Activated B cell treated with CpG ODN at 0.5 μM for 24 hours (primary cell): ENCODE data around the gene DNASE1L3. TPM values are rescaled to one million over a fixed set of nuclear protein-coding genes. Genes with fewer than 3 reads are reported as not detected.

Experiments
- ATAC-seq: fragments of 200-7000 bp; cut with Tn5 transposase; one replicate; pipeline ENCODE4 v1.10.0; 2021; ENCODE audit warnings: low read depth, mild to moderate bottlenecking, moderate library complexity
- CTCF ChIA-PET: fragments of 350-600 bp; sonication (Branson Sonifier 250); formaldehyde crosslinking; loops from one replicate; lab custom pipeline; 2021; ENCODE audit warnings: antibody characterized with exemption; lab: Charles Lee
- POLR2A ChIA-PET: fragments of 350-600 bp; sonication (Branson Sonifier 250); formaldehyde crosslinking; loops from one replicate; lab custom pipeline; 2021; ENCODE audit warnings: antibody characterized with exemption; lab: Charles Lee
- DNase-seq: peaks from one replicate; pipeline ENCODE4 v3.0.0; 2022
- H3K27ac Mint-ChIP-seq: one replicate; pipeline ENCODE4 v1.8.0; 2020; ENCODE audit warnings: mixed read lengths
- H3K27me3 Mint-ChIP-seq: one replicate; pipeline ENCODE4 v1.8.0; 2021; ENCODE audit warnings: mixed read lengths
- H3K36me3 Mint-ChIP-seq: one replicate; pipeline ENCODE4 v1.8.0; 2021; ENCODE audit warnings: low read depth, mixed read lengths
- H3K4me1 Mint-ChIP-seq: one replicate; pipeline ENCODE4 v1.8.0; 2021; ENCODE audit warnings: mixed read lengths
- H3K4me3 Mint-ChIP-seq: one replicate; pipeline ENCODE4 v1.8.0; 2020; ENCODE audit warnings: mild to moderate bottlenecking, mixed read lengths
- H3K9me3 Mint-ChIP-seq: one replicate; pipeline ENCODE4 v1.8.0; 2020; ENCODE audit warnings: mixed read lengths
- CTCF ChIP-seq: fragments of 200-600 bp; IDR thresholded peaks from one replicate; pipeline ENCODE4 v1.8.0; 2022; ENCODE audit warnings: antibody characterized with exemption, mild to moderate bottlenecking
- intact Hi-C: fragments of 100-400 bp; cut with micrococcal nuclease; formaldehyde crosslinking; loops from one replicate; pipeline ENCODE4 v1.15.1; 2024
- total RNA-seq: library from RNA; stranded (reverse); gene quantifications from 2 replicates; pipeline ENCODE4 v1.2.3, GENCODE V29; 2022

Gene DNASE1L3
- total RNA-seq, 1 donor from 2014 or later, result 8.1 TPM

DNA sequence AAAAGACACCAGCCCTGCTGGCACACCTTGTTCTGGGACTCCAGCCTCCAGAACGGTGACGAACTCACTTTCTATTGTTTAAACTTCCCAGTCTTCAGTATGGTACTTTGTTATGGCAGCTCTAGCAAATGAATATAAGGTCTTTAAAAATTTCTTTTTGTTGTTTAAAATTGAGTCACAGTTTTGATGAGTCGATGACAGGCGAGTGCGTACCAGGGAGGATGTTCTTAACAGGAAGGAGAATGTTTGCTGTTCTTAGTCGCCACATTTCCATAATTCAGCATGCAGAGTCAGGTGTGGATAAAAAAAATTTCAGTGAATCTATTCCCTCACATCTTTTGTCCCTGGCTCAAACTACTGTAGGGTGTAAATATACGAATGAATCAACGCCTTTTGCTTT is 12.4 kb downstream of the DNASE1L3 start:
- no peak for TF ChIP-seq CTCF
- Mint-ChIP-seq H3K4me3 (no peak overlapping the region), H3K27ac (peak overlapping the region; percentile 90), H3K27me3 (no peaks in the 10 kb centered on the region), H3K4me1 (peaks cover 69% of the 10 kb centered on the region), H3K36me3 (peaks cover 16% of the 10 kb centered on the region), H3K9me3 (no peaks in the 10 kb centered on the region)
- ChIA-PET POLR2A (interaction anchor here (2.7 to 11.9 kb wide), 2 partner anchors 17 to 33 kb away, joined by 58 to 286 read pairs; no protein-coding TSS in a partner anchor), CTCF (interaction anchor here (1.6 to 2.3 kb wide), 2 partner anchors 21 to 109 kb away, joined by 3 to 11 read pairs; partner anchors contain the start of genes HTD2 and RPP14)
- ATAC-seq (no peak), DNase-seq (no peak)
- intact Hi-C loops, result loop anchor here (5.0 kb wide), 1 partner anchor 159 kb away; no protein-coding TSS in a partner anchor

DNA sequence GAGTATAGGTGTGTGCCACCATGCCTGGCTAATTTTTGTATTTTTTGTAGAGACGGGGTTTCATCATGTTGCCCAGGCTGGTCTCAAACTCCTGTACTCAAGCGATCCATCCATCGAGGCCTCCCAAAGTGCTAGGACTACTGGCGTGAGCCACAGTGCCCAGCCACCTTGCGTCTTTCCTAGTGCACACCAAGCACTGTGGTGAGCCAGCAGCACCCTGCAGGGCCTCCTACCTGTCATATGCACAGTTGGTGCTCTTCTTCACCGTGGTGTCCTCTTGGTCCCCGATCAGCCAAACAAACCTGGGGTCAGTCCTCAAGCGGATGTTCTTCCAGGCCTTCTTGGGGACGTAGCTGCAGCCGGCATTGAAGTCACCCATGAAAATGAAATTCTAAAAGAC is 13.2 kb downstream of the DNASE1L3 start:
- ChIA-PET POLR2A (interaction anchor here (1.5 to 11.9 kb wide), 9 partner anchors 8 to 158 kb away, joined by 5 to 286 read pairs (median 14); partner anchors contain the start of gene ABHD6), CTCF (interaction anchor here (1.4 to 2.3 kb wide), 6 partner anchors 10 to 109 kb away, joined by 3 to 29 read pairs (median 9); partner anchors contain the start of genes HTD2 and RPP14)
- Mint-ChIP-seq H3K9me3 (no peaks in the 10 kb centered on the region), H3K4me1 (peaks cover 61% of the 10 kb centered on the region), H3K27ac (peak overlapping the region; percentile 90), H3K36me3 (peaks cover 17% of the 10 kb centered on the region), H3K27me3 (no peaks in the 10 kb centered on the region), H3K4me3 (peak overlapping the region; percentile 15)
- TF ChIP-seq CTCF, result no peak
- intact Hi-C loops, result loop anchor here (5.0 kb wide), 1 partner anchor 160 kb away; no protein-coding TSS in a partner anchor
- ATAC-seq (no peak), DNase-seq (no peak)

DNA sequence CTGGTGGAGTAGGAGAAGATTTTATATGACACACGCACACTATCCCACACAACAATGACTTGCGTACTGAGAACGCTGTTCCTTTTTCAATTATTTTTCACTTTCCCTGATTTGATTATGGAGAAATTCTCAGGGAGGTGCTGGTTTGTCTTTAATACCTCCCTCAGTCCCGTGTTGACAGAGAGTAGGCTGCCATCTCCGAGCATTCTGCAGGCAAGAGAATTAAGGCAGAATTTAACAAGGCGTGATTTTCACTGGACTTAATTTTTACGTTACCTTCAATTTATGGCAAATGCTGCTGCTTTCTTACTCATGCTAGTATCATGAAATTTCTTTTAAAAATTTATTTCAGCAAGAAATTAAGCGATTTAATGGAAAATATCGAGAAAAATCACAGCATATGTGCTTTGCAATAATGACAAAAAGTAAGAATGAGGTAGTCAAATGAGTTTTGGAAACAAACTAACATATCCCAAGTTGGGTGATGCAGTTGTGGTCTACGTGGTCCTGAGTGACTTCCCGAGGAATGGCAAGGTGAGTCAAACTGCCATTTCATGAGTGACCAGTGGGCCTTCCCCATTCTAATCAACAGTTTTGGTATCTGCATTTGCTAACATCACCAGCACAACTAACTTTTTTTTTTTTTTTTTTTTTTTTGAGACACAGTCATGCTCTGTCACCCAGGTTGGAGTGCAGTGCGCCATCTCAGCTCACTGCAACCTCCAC is 16.9 kb downstream of the DNASE1L3 start:
- Mint-ChIP-seq H3K36me3 (peaks cover 18% of the 10 kb centered on the region), H3K27me3 (no peaks in the 10 kb centered on the region), H3K27ac (peak overlapping the region; percentile 53), H3K4me3 (no peak overlapping the region), H3K4me1 (peaks cover 30% of the 10 kb centered on the region), H3K9me3 (no peaks in the 10 kb centered on the region)
- ChIA-PET CTCF (interaction anchor here (0.8 to 10.9 kb wide), 4 partner anchors 21 to 113 kb away, joined by 3 to 167 read pairs (median 61); no protein-coding TSS in a partner anchor), POLR2A (interaction anchor here (1.0 kb wide), 1 partner anchor 14 kb away, joined by 4 read pairs; no protein-coding TSS in a partner anchor)
- no peak for TF ChIP-seq CTCF
- ATAC-seq (no peak), DNase-seq (no peak)
- intact Hi-C loops, result no loop called here

DNA sequence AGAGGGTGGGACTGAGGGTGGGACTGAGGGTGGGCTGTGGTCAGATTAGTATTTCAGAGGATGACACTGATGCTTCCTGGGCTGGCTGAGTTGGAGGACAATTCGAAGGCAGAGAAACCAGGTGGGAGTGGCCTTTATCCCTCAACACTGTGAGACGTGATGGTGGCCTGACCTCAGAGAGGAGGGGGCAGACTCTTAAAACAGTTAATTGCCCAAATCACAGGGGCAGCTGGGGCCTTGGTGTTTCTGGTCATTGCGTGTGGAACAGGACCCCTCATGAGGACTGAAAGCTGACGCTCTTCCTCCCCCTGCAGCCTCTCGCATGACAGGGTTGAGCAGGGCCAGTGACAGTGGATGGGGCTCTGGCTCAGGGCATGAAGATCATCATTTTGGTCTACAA is 18.7 kb downstream of the DNASE1L3 start:
- ATAC-seq, result no peak

More for the DNA sequence above, 18.7 kb downstream of the DNASE1L3 start:
- ChIA-PET CTCF (interaction anchor here (6.6 to 10.9 kb wide), 2 partner anchors 26 to 107 kb away, joined by 116 to 167 read pairs; no protein-coding TSS in a partner anchor), POLR2A (interaction anchor here (0.5 to 0.7 kb wide), 2 partner anchors 58 to 79 kb away, joined by 6 to 7 read pairs; no protein-coding TSS in a partner anchor)
- no peaks in the 10 kb centered on the region for H3K9me3 Mint-ChIP-seq
- peaks cover 19% of the 10 kb centered on the region for H3K4me1 Mint-ChIP-seq
- no peak overlapping the region for H3K4me3 Mint-ChIP-seq
- TF ChIP-seq CTCF, result no peak
- H3K27me3 Mint-ChIP-seq, result no peaks in the 10 kb centered on the region
- intact Hi-C loops, result no loop called here
- DNase-seq, result no peak
- peak overlapping the region; percentile 11 for H3K27ac Mint-ChIP-seq
- peaks cover 18% of the 10 kb centered on the region for H3K36me3 Mint-ChIP-seq
